HepG2 (cell line): ENCODE results near the gene TCEANC2. TPM values are rescaled to one million over a fixed set of nuclear protein-coding genes. Genes with fewer than 3 reads are reported as not detected.

ENCODE experiments used
- ARID3A ChIP-seq: IDR thresholded peaks from 2 replicates; pipeline ENCODE4 v1.6.1; 2012; ENCODE audit warnings: low read depth, low read length, improper control_type of control experiment
- CHCHD3 ChIP-seq: sonication (generic); formaldehyde crosslinking; IDR thresholded peaks from 2 replicates; pipeline ENCODE4 v1.8.0; 2022; ENCODE audit warnings: mild to moderate bottlenecking, missing genetic modification reagents, moderate library complexity
- CREB1 ChIP-seq, 2 experiments: fragments of 450-650 bp in 1 of 2; IDR thresholded peaks; 2 replicates each; pipeline ENCODE4 v1.6.1; 2016 to 2017; ENCODE audit warnings: control low read depth in 1 of 2, mild to moderate bottlenecking in 1 of 2, missing compliant biosample characterization in 1 of 2, missing genetic modification characterization in 1 of 2
- NFE2 ChIP-seq: sonication (generic); formaldehyde crosslinking; IDR thresholded peaks from 2 replicates; pipeline ENCODE4 v1.4.0; 2020; ENCODE audit warnings: missing genetic modification reagents
- NFE2L2 ChIP-seq: fragments of 150-350 bp; IDR thresholded peaks from 2 replicates; pipeline ENCODE4 v1.6.1; 2014; ENCODE audit warnings: low read length
- NFIC ChIP-seq: IDR thresholded peaks from 2 replicates; pipeline ENCODE4 v1.6.1; 2012; ENCODE audit warnings: mild to moderate bottlenecking, low read length, inconsistent platforms
- PHB2 ChIP-seq: fragments of 450-650 bp; IDR thresholded peaks from 2 replicates; pipeline ENCODE4 v1.6.1; 2018; ENCODE audit not compliant: partially characterized antibody
- SRF ChIP-seq: IDR thresholded peaks from 2 replicates; pipeline ENCODE4 v1.6.1; 2011; ENCODE audit warnings: mild to moderate bottlenecking, low read depth, low read length, moderate library complexity
- STAT5B ChIP-seq: sonication (generic); formaldehyde crosslinking; IDR thresholded peaks from 2 replicates; pipeline ENCODE4 v1.4.0; 2020; ENCODE audit warnings: missing genetic modification reagents
- YEATS2 ChIP-seq: sonication (generic); formaldehyde crosslinking; IDR thresholded peaks from 2 replicates; pipeline ENCODE4 v1.4.0; 2020; ENCODE audit warnings: missing genetic modification reagents, borderline replicate concordance
- ZBTB34 ChIP-seq: sonication (generic); formaldehyde crosslinking; IDR thresholded peaks from 2 replicates; pipeline ENCODE4 v1.8.0; 2022; ENCODE audit warnings: mild to moderate bottlenecking, missing genetic modification reagents
- ZMYM3 ChIP-seq: sonication (generic); formaldehyde crosslinking; IDR thresholded peaks from 2 replicates; pipeline ENCODE4 v1.5.1; 2020; ENCODE audit warnings: mild to moderate bottlenecking, missing genetic modification reagents
- ZNF17 ChIP-seq: sonication (generic); formaldehyde crosslinking; IDR thresholded peaks from 2 replicates; pipeline ENCODE4 v1.5.0; 2020; ENCODE audit warnings: mild to moderate bottlenecking, missing genetic modification reagents
- ZNF224 ChIP-seq: sonication (generic); formaldehyde crosslinking; IDR thresholded peaks from 2 replicates; pipeline ENCODE4 v1.5.0; 2020; ENCODE audit warnings: mild to moderate bottlenecking, missing genetic modification reagents
- ZNF251 ChIP-seq: sonication (generic); formaldehyde crosslinking; IDR thresholded peaks from 2 replicates; pipeline ENCODE4 v1.9.0; 2021; ENCODE audit warnings: mild to moderate bottlenecking, missing genetic modification reagents
- ZNF326 ChIP-seq: sonication (generic); formaldehyde crosslinking; IDR thresholded peaks from 2 replicates; pipeline ENCODE4 v1.4.0; 2020; ENCODE audit warnings: missing genetic modification reagents, borderline replicate concordance
- ZNF513 ChIP-seq: sonication (generic); formaldehyde crosslinking; conservative IDR thresholded peaks from 2 replicates; pipeline ENCODE4 v1.5.0; 2020; ENCODE audit warnings: missing genetic modification reagents
- ZNF724P ChIP-seq: sonication (generic); formaldehyde crosslinking; IDR thresholded peaks from 2 replicates; pipeline ENCODE4 v1.8.0; 2022; ENCODE audit warnings: missing genetic modification reagents, borderline replicate concordance
- ZNF747 ChIP-seq: sonication (generic); formaldehyde crosslinking; IDR thresholded peaks from 2 replicates; pipeline ENCODE4 v1.8.1; 2023; ENCODE audit warnings: missing genetic modification reagents, mild to moderate bottlenecking, borderline replicate concordance
- ZNF770 ChIP-seq: sonication (generic); formaldehyde crosslinking; IDR thresholded peaks from 2 replicates; pipeline ENCODE4 v1.5.0; 2020; ENCODE audit warnings: mild to moderate bottlenecking, missing genetic modification reagents
- ZSCAN9 ChIP-seq: IDR thresholded peaks from 2 replicates; pipeline ENCODE4 v1.6.1; 2016; ENCODE audit warnings: borderline replicate concordance
- polyA plus RNA-seq, 8 experiments: library from polyadenylated mRNA; depleted of rRNA in 3 of 8; stranded (reverse) in 7 of 8; unstranded in 1 of 8; fragments of >200 nt; fragmentation: Illumina TruSeq in 4 of 8; extraction: Trizol in 4 of 8; gene quantifications; 2 replicates each; pipeline versions ENCODE4 v1.2.1 to v1.2.3, GENCODE V29; 2011 to 2016; ENCODE audit warnings: low read depth in 4 of 8, missing spikeins in 1 of 8, mixed read lengths in 1 of 8; ENCODE audit not compliant: insufficient read depth in 1 of 8
- total RNA-seq, 5 experiments: library from RNA; depleted of rRNA; stranded (reverse); fragments of >200 nt; fragmentation: Illumina TruSeq; extraction: Trizol; gene quantifications; 2 replicates each; pipeline ENCODE4 v1.2.3, GENCODE V29; 2016; ENCODE audit warnings: low read depth in 1 of 5

TCEANC2 gene
- total and polyA plus RNA-seq, 2 of the 13 experiments (the other 11 are each of a cell fraction or from before 2014, with no cell fraction given), result 3.8 to 5.0 TPM

- TF ChIP-seq ZNF513 (CRISPR knock-in tag) (no peak), ZNF326 (CRISPR knock-in tag) (no peak), ARID3A (no peak), ZMYM3 (CRISPR knock-in tag) (peak; percentile 48; the same call in 1 of the 2 replicates), ZNF724P (CRISPR knock-in tag) (no peak), STAT5B (no peak), CHCHD3 (no peak), NFE2 (CRISPR knock-in tag) (no peak), ZNF251 (CRISPR knock-in tag) (no peak), YEATS2 (CRISPR knock-in tag) (no peak), PHB2 (no peak), CREB1 (IDR thresholded peaks at IDR 0.05) (no peak), CREB1 (CRISPR knock-in tag; IDR thresholded peaks at IDR 0.05) (no peak), NFE2L2 (no peak), ZNF770 (CRISPR knock-in tag) (no peak), ZBTB34 (CRISPR knock-in tag) (0 out of 2 replicates have a peak, but pooled peaks have one; percentile 25), ZNF747 (CRISPR knock-in tag) (no peak), ZNF224 (CRISPR knock-in tag) (no peak), ZNF17 (no peak), ZSCAN9 (CRISPR knock-in tag) (no peak), NFIC (no peak), SRF (no peak)
Measured at GRCh38 chr1:54153535-54154439, 100.4 kb downstream of the TCEANC2 start (continued).
